ENCODE measurements around the gene TUFM.
A peak's percentile ranks its signal among the peaks of the same experiment; 100 is the strongest.

TUFM gene

GRCh38 chr16:28837672-28838557 lies 8.2 kb downstream of the TUFM start:
- Histone ChIP-seq H3K9me3 (ENCODE audit: control insufficient read depth, insufficient read depth, low read length) (no peaks in the 10 kb centered on the region), H3K27ac (ENCODE audit: low read length) (no peak overlapping the region)
- WGBS (ENCODE audit: insufficient coverage, insufficient read length), result no CpG with 5 or more reads among the region's 7 CpGs

GRCh38 chr16:28836761-28837064 lies 9.4 kb downstream of the TUFM start:
- Histone ChIP-seq H3K27me3 (ENCODE audit: control insufficient read depth, insufficient read depth, low read length) (no peaks in the 10 kb centered on the region), H3K4me3 (ENCODE audit: low read length) (no peak overlapping the region), H3K36me3 (ENCODE audit: control insufficient read depth, insufficient read depth, low read length) (peaks cover 47% of the 10 kb centered on the region), H3K4me1 (ENCODE audit: control insufficient read depth, insufficient read depth, low read length) (no peaks in the 10 kb centered on the region), H3K9me3 (ENCODE audit: control insufficient read depth, insufficient read depth, low read length) (no peaks in the 10 kb centered on the region), H3K27ac (ENCODE audit: low read length) (no peak overlapping the region)
- DNase-seq (ENCODE audit: low read depth, low spot score), result no peak
- WGBS (ENCODE audit: insufficient coverage, insufficient read length), result no CpG with 5 or more reads among the region's 8 CpGs

More at GRCh38 chr16:28837672-28838557, 8.2 kb downstream of the TUFM start:
- H3K36me3 ChIP-seq (ENCODE audit: control insufficient read depth, insufficient read depth, low read length), result peaks cover 47% of the 10 kb centered on the region
- H3K27me3 ChIP-seq (ENCODE audit: control insufficient read depth, insufficient read depth, low read length), result no peaks in the 10 kb centered on the region
- DNase-seq (ENCODE audit: low read depth, low spot score), result no peak
- no peak overlapping the region for H3K4me3 ChIP-seq (ENCODE audit: low read length)
- H3K4me1 ChIP-seq (ENCODE audit: control insufficient read depth, insufficient read depth, low read length), result no peaks in the 10 kb centered on the region

DNA sequence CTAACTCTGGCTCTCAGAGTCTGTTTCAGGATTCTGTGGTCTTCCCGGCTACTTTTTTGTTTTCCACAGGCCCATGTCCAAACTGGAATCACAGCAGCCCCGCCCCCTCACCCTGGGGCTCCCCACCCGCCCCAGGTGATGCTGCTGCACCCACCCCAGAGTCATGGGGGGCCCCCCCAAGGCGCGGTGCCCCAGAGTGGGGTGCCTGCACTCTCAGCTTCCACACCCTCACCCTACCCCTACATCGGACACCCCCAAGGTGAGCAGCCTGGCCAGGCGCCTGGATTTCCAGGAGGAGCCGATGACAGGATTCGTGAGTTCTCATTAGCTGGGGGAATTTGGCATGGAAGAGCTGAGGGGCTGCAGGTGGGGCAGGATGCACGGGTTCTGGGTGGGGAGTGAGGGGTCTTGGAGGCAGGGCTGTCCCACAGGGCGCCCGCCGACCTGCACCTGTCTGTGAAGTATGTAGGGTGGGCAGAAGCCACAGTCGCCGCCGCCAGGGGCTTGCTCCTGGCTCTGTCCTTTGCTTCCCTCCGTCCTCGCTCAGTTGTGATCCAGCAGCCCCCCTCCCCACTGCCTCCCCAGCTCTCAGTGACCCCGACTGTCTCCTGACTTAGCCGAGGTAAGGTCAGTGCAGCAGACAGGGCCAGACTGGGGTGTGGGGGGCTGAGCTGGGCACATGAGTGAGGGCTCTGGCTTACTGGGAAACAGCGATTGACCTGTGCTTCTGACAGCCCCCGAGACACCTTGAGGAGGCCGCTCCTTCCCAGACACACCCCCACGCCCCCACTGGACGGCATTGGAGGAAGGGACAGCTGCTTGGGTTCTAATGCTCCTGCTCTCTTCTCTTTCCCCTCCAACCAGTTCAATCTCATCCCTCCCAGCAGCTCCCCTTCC lies 10.0 kb downstream of the TUFM start:
- no peaks in the 10 kb centered on the region for H3K27me3 ChIP-seq (ENCODE audit: control insufficient read depth, insufficient read depth, low read length)
- no peaks in the 10 kb centered on the region for H3K9me3 ChIP-seq (ENCODE audit: control insufficient read depth, insufficient read depth, low read length)
- no CpG with 5 or more reads among the region's 25 CpGs for WGBS (ENCODE audit: insufficient coverage, insufficient read length)
- H3K36me3 ChIP-seq (ENCODE audit: control insufficient read depth, insufficient read depth, low read length), result peaks cover 52% of the 10 kb centered on the region
- H3K4me3 ChIP-seq (ENCODE audit: low read length), result no peak overlapping the region
- no peak overlapping the region for H3K27ac ChIP-seq (ENCODE audit: low read length)
- H3K4me1 ChIP-seq (ENCODE audit: control insufficient read depth, insufficient read depth, low read length), result no peaks in the 10 kb centered on the region
- no peak for DNase-seq (ENCODE audit: low read depth, low spot score)

DNA sequence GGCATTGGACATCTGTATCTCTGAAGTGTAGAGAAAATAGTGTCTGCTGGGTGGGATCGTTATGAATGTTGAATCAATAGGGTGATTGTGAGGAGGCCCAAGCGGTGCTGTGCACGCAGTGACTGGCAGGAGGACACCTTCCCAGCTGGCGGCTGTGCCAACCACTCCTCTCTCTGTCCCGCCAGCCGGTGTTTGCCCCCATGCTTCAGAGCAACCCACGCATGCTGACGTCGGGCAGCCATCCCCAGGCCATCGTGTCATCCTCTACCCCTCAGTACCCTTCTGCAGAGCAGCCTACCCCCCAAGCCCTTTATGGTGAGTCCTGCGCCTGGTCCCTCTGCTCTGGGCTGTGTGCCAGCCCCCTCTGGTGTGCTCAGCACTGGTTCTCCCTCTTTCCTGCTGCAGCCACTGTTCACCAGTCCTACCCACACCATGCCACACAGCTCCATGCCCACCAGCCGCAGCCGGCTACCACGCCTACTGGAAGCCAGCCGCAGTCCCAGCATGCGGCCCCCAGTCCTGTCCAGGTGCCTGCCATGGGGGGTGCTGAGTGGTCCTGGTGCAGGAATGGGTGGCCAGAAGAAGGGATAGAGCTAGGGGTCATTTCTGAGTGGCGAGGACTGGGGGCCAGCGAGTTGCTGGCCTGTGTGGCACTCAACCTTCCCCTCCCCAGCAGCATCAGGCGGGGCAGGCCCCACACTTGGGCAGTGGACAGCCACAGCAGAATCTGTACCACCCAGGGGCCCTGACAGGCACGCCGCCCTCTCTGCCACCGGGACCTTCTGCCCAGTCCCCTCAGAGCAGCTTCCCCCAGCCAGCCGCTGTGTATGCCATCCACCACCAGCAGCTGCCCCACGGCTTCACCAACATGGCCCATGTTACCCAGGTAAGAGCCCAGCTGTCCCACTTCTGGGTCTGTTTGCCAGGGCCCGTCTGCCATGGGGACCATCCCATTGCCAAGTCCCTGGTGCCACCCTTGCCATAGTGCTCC lies 11.0 kb downstream of the TUFM start:
- WGBS (ENCODE audit: insufficient coverage, insufficient read length), result no CpG with 5 or more reads among the region's 25 CpGs
- Histone ChIP-seq H3K4me1 (ENCODE audit: control insufficient read depth, insufficient read depth, low read length) (no peaks in the 10 kb centered on the region), H3K27me3 (ENCODE audit: control insufficient read depth, insufficient read depth, low read length) (no peaks in the 10 kb centered on the region), H3K36me3 (ENCODE audit: control insufficient read depth, insufficient read depth, low read length) (peaks cover 61% of the 10 kb centered on the region), H3K9me3 (ENCODE audit: control insufficient read depth, insufficient read depth, low read length) (no peaks in the 10 kb centered on the region), H3K27ac (ENCODE audit: low read length) (no peak overlapping the region), H3K4me3 (ENCODE audit: low read length) (no peak overlapping the region)
- no peak for DNase-seq (ENCODE audit: low read depth, low spot score)

DNA sequence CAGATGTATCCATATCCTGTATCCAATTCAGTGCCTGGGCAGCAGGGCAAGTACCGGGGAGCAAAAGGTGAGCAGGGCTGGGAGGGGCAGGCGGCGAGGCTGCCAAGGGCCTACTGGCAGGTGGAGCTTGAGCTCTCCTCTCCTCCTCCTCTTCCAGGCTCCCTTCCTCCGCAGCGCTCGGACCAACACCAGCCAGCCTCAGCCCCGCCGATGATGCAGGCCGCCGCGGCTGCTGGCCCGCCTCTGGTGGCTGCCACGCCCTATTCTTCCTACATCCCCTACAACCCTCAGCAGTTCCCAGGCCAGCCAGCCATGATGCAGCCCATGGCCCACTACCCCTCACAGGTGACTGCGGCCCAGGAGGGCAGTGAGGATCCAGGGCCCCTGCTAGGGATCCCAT lies 11.8 kb downstream of the TUFM start:
- H3K27me3 ChIP-seq (ENCODE audit: control insufficient read depth, insufficient read depth, low read length), result no peaks in the 10 kb centered on the region
- no peak for DNase-seq (ENCODE audit: low read depth, low spot score)
- no CpG with 5 or more reads among the region's 14 CpGs for WGBS (ENCODE audit: insufficient coverage, insufficient read length)
- no peak overlapping the region for H3K27ac ChIP-seq (ENCODE audit: low read length)
- peaks cover 68% of the 10 kb centered on the region for H3K36me3 ChIP-seq (ENCODE audit: control insufficient read depth, insufficient read depth, low read length)
- H3K9me3 ChIP-seq (ENCODE audit: control insufficient read depth, insufficient read depth, low read length), result no peaks in the 10 kb centered on the region
- H3K4me3 ChIP-seq (ENCODE audit: low read length), result no peak overlapping the region
- H3K4me1 ChIP-seq (ENCODE audit: control insufficient read depth, insufficient read depth, low read length), result no peaks in the 10 kb centered on the region

GRCh38 chr16:28830531-28830930 lies 15.6 kb downstream of the TUFM start:
- Histone ChIP-seq H3K27me3 (ENCODE audit: control insufficient read depth, insufficient read depth, low read length) (no peaks in the 10 kb centered on the region), H3K9me3 (ENCODE audit: control insufficient read depth, insufficient read depth, low read length) (no peaks in the 10 kb centered on the region), H3K4me1 (ENCODE audit: control insufficient read depth, insufficient read depth, low read length) (no peaks in the 10 kb centered on the region), H3K36me3 (ENCODE audit: control insufficient read depth, insufficient read depth, low read length) (peaks cover 71% of the 10 kb centered on the region), H3K27ac (ENCODE audit: low read length) (no peak overlapping the region), H3K4me3 (ENCODE audit: low read length) (no peak overlapping the region)
- DNase-seq (ENCODE audit: low read depth, low spot score), result no peak
- 100% methylated on average over 1 of the region's 13 CpGs for WGBS (ENCODE audit: insufficient coverage, insufficient read length)

DNA sequence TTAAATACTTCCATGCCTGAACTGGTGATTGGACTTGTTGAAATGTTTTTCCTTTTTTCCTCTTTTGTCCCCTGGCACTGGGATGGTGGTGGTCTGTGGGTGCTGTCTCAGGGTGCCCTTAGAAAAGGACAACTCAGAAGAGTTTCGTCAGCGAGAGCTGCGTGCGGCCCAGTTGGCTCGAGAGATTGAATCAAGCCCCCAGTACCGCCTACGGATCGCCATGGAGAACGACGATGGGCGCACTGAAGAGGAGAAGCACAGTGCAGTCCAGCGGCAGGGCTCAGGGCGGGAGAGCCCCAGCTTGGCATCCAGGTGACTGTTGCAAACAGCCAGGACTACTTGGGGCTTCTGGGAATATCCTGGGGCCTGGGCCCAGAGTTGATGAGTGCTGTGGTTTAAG lies 16.4 kb downstream of the TUFM start:
- H3K9me3 ChIP-seq (ENCODE audit: control insufficient read depth, insufficient read depth, low read length), result no peaks in the 10 kb centered on the region
- no peak for DNase-seq (ENCODE audit: low read depth, low spot score)
- WGBS (ENCODE audit: insufficient coverage, insufficient read length), result no CpG with 5 or more reads among the region's 13 CpGs
- H3K36me3 ChIP-seq (ENCODE audit: control insufficient read depth, insufficient read depth, low read length), result peaks cover 65% of the 10 kb centered on the region
- H3K27me3 ChIP-seq (ENCODE audit: control insufficient read depth, insufficient read depth, low read length), result no peaks in the 10 kb centered on the region
- no peak overlapping the region for H3K4me3 ChIP-seq (ENCODE audit: low read length)
- no peak overlapping the region for H3K27ac ChIP-seq (ENCODE audit: low read length)
- no peaks in the 10 kb centered on the region for H3K4me1 ChIP-seq (ENCODE audit: control insufficient read depth, insufficient read depth, low read length)

DNA sequence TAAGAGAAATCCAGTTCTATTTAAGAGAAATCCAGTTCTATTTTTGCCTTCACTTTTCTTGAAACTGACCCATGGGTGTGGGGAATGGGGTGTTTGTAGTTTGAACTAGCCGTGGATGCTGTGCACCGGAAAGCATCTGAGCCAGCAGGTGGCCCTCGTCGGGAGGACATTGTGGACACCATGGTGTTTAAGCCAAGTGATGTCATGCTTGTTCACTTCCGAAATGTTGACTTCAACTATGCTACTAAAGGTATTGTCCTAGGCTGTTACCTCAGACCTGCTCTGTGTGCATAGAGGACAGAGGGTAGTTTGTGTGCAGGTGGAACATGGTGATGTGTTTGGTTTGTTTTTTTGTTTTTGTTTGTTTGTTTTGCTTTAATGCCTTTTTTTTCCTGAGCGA lies 20.0 kb downstream of the TUFM start:
- WGBS (ENCODE audit: insufficient coverage, insufficient read length), result no CpG with 5 or more reads among the region's 6 CpGs
- H3K36me3 ChIP-seq (ENCODE audit: control insufficient read depth, insufficient read depth, low read length), result peaks cover 37% of the 10 kb centered on the region
- no peak for DNase-seq (ENCODE audit: low read depth, low spot score)
- no peak overlapping the region for H3K4me3 ChIP-seq (ENCODE audit: low read length)
- no peak overlapping the region for H3K27ac ChIP-seq (ENCODE audit: low read length)
- no peaks in the 10 kb centered on the region for H3K27me3 ChIP-seq (ENCODE audit: control insufficient read depth, insufficient read depth, low read length)
- no peaks in the 10 kb centered on the region for H3K9me3 ChIP-seq (ENCODE audit: control insufficient read depth, insufficient read depth, low read length)
- H3K4me1 ChIP-seq (ENCODE audit: control insufficient read depth, insufficient read depth, low read length), result no peaks in the 10 kb centered on the region

GRCh38 chr16:28824717-28824973 lies 21.5 kb downstream of the TUFM start:
- Histone ChIP-seq H3K27me3 (ENCODE audit: control insufficient read depth, insufficient read depth, low read length) (no peaks in the 10 kb centered on the region), H3K36me3 (ENCODE audit: control insufficient read depth, insufficient read depth, low read length) (peaks cover 24% of the 10 kb centered on the region), H3K4me1 (ENCODE audit: control insufficient read depth, insufficient read depth, low read length) (no peaks in the 10 kb centered on the region; the same call in 1 of the 2 replicates), H3K9me3 (ENCODE audit: control insufficient read depth, insufficient read depth, low read length) (no peaks in the 10 kb centered on the region), H3K27ac (ENCODE audit: low read length) (no peak overlapping the region), H3K4me3 (ENCODE audit: low read length) (peak overlapping the region; percentile 87)
- no peak for DNase-seq (ENCODE audit: low read depth, low spot score)
- WGBS (ENCODE audit: insufficient coverage, insufficient read length), result no CpG with 5 or more reads among the region's 5 CpGs

All from iPS DF 6.9 (cell line).